Neural crest cell (in vitro differentiated cells): ENCODE measurements around the gene GPR42. TPM values are rescaled to one million over a fixed set of nuclear protein-coding genes. Genes with fewer than 3 reads are reported as not detected.

ENCODE experiments used
- DNase-seq: peaks from one replicate; pipeline ENCODE4 v3.0.0; 2021; ENCODE audit warnings: low read depth, mixed read lengths, low spot score
- H3K27ac Mint-ChIP-seq: one replicate; pipeline ENCODE4 v1.8.0; 2021; ENCODE audit warnings: mild to moderate bottlenecking, mixed read lengths; ENCODE audit not compliant: unreplicated experiment
- H3K27me3 Mint-ChIP-seq: 2 replicates; pipeline ENCODE4 v1.8.0; 2021; ENCODE audit warnings: low read depth, mild to moderate bottlenecking, mixed read lengths
- H3K36me3 Mint-ChIP-seq: 2 replicates; pipeline ENCODE4 v1.8.0; 2021; ENCODE audit warnings: low read depth, mild to moderate bottlenecking, mixed read lengths
- H3K4me1 Mint-ChIP-seq: 2 replicates; pipeline ENCODE4 v1.8.0; 2021; ENCODE audit warnings: mixed read lengths
- H3K4me3 Mint-ChIP-seq: one replicate; pipeline ENCODE4 v1.8.0; 2021; ENCODE audit warnings: mild to moderate bottlenecking, mixed read lengths
- H3K9me3 Mint-ChIP-seq: 2 replicates; pipeline ENCODE4 v1.8.0; 2021; ENCODE audit warnings: mixed read lengths
- CTCF ChIP-seq: fragments of 200-600 bp; sonication (generic); conservative IDR thresholded peaks from 2 replicates; pipeline ENCODE4 v1.5.0; 2021; ENCODE audit warnings: antibody characterized with exemption, mild to moderate bottlenecking
- microRNA-seq: library from miRNA; unstranded; fragments of <30 nt; microRNA quantifications from one replicate; pipeline ENCODE4, GENCODE V29; 2020
- total RNA-seq: library from RNA; stranded (reverse); gene quantifications from 2 replicates; pipeline ENCODE4 v1.2.1, GENCODE V29; 2021

Gene GPR42
- total RNA-seq, 1 donor from 2014 or later = not detected

DNA sequence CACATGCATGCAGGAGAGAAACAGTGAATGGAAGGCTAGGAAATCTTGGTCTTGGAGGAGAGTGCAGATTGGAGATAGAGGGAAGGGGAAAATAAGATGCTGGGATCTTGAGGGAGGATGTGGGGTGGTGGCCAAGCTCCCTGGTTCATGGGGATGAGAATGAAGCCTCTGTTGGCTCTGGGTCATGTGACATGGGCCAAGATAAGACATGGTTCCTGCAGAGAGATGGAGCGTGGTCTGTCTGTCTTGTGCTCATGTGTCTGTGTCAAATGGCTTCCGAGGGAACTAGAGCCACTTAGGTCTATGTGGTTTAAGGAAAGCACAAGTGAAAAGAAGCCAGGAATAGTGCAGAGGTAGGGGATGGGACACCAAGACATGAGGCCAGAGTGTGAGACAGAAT, 46.4 kb downstream of the GPR42 start:
- no peaks in the 10 kb centered on the region for H3K36me3 Mint-ChIP-seq
- H3K4me1 Mint-ChIP-seq = no peaks in the 10 kb centered on the region
- no peak for DNase-seq
- H3K9me3 Mint-ChIP-seq = no peaks in the 10 kb centered on the region
- H3K27ac Mint-ChIP-seq = no peak overlapping the region
- peaks cover 66% of the 10 kb centered on the region for H3K27me3 Mint-ChIP-seq
- no peak for TF ChIP-seq CTCF
- no peak overlapping the region for H3K4me3 Mint-ChIP-seq

DNA sequence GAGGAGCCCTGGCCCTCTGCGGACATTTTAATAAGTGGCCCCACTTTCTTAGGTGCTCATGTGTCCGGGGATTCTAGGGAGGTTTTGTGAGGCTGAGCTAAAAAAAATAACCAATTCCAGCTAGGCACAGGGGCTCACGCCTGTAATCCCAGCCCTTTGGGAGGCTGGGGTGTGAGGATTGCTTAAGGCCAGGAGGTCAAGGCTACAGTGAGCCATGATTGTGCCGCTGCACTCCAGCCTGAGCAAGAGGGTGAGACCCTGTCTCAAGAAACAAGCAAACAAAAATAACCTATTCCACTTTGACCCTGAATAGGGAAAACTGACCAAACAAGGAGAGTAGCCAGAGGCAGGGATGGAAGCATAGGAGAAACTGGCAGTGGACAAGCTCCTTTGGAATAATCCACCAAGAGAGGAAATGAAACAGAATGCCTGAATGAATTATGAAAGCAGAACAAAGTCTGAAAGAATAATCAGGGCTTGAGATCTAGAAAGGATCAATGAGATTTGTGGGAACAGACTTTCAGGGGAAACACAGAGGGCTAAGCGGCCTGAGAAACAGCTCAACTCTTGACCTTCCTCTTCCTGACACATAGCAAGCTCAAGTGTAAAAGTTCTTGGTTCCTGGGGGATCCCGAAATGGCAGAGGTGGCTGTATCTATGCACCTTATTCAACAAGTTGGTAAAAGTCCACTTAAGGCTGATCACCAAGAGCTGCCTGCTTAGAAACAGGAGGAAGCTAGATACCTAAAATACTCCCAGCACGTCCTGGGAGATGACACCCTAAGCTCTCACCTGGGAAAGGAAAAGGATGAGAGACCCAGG, 47.1 kb downstream of the GPR42 start:
- H3K9me3 Mint-ChIP-seq = no peaks in the 10 kb centered on the region
- H3K4me1 Mint-ChIP-seq = no peaks in the 10 kb centered on the region
- DNase-seq = no peak
- no peak overlapping the region for H3K27ac Mint-ChIP-seq
- H3K27me3 Mint-ChIP-seq = peaks cover 61% of the 10 kb centered on the region
- no peaks in the 10 kb centered on the region for H3K36me3 Mint-ChIP-seq
- H3K4me3 Mint-ChIP-seq = no peak overlapping the region
- TF ChIP-seq CTCF = no peak

GRCh38 chr19:35419046-35419445, 48.2 kb downstream of the GPR42 start:
- H3K36me3 Mint-ChIP-seq = no peaks in the 10 kb centered on the region
- peaks cover 55% of the 10 kb centered on the region for H3K27me3 Mint-ChIP-seq
- no peaks in the 10 kb centered on the region for H3K9me3 Mint-ChIP-seq
- no peak overlapping the region for H3K27ac Mint-ChIP-seq
- DNase-seq = no peak
- no peak for TF ChIP-seq CTCF
- H3K4me1 Mint-ChIP-seq = no peaks in the 10 kb centered on the region
- H3K4me3 Mint-ChIP-seq = no peak overlapping the region

DNA sequence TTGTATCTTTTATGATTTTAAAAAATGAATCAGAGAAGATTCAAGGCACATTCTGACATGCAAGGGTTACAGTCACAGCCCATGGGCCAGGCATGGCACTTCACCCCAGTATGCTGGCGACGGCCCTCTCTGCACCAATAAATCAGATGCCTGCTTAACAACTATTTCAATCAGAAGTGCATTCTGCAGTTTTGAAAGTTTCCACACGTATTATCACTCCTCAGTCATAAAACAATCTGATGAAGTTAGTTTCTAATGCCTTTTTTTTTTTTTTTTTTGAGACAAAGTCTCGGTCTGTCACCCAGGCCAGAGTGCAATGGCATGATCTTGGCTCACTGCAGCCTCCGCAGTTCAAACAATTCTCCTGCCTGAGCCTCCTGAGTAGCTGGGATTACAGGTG, 48.9 kb downstream of the GPR42 start:
- no peaks in the 10 kb centered on the region for H3K36me3 Mint-ChIP-seq
- no peak overlapping the region for H3K27ac Mint-ChIP-seq
- H3K9me3 Mint-ChIP-seq = no peaks in the 10 kb centered on the region
- TF ChIP-seq CTCF = no peak
- H3K27me3 Mint-ChIP-seq = peaks cover 50% of the 10 kb centered on the region
- H3K4me1 Mint-ChIP-seq = no peaks in the 10 kb centered on the region
- H3K4me3 Mint-ChIP-seq = no peak overlapping the region
- no peak for DNase-seq

- H3K9me3 Mint-ChIP-seq = no peaks in the 10 kb centered on the region
- no peak overlapping the region for H3K4me3 Mint-ChIP-seq
- H3K27me3 Mint-ChIP-seq = peaks cover 36% of the 10 kb centered on the region
- no peak for DNase-seq
- no peak for TF ChIP-seq CTCF
- H3K4me1 Mint-ChIP-seq = no peaks in the 10 kb centered on the region
- H3K27ac Mint-ChIP-seq = no peak overlapping the region
- H3K36me3 Mint-ChIP-seq = no peaks in the 10 kb centered on the region
Measured at GRCh38 chr19:35421362-35421761, 50.5 kb downstream of the GPR42 start.

Small RNA genes within 50 kb of the gene (microRNA-seq; reads per million reads assigned to microRNA genes)
- not detected for gene MIR5196

Other genes starting within 250 kb of the GPR42 start
- 15.9 and 16.1 TPM in 2 replicates for gene LGI4, start 236.0 kb upstream of the GPR42 start, total RNA-seq
- gene FXYD1, start 232.2 kb upstream of the GPR42 start, total RNA-seq = 4.2 and 6.5 TPM in 2 replicates
- 1.1 and 1.4 TPM in 2 replicates for gene FXYD7, start 227.8 kb upstream of the GPR42 start, total RNA-seq
- 13.3 and 17.0 TPM in 2 replicates for gene FXYD5, start 216.3 kb upstream of the GPR42 start, total RNA-seq
- gene FAM187B, start 142.3 kb upstream of the GPR42 start, total RNA-seq = not detected in 2 replicates
- gene LSR, start 122.1 kb upstream of the GPR42 start, total RNA-seq = 3.5 and 4.0 TPM in 2 replicates
- 107 and 111 TPM in 2 replicates for gene USF2, start 102.1 kb upstream of the GPR42 start, total RNA-seq
- gene HAMP, start 88.5 kb upstream of the GPR42 start, total RNA-seq = 0.47 and 0.57 TPM in 2 replicates
- not detected in 2 replicates for gene MAG, start 78.9 kb upstream of the GPR42 start, total RNA-seq
- not detected in 2 replicates for gene CD22, start 41.9 kb upstream of the GPR42 start, total RNA-seq
- gene FFAR1, start 23.2 kb upstream of the GPR42 start, total RNA-seq = not detected in 2 replicates
- not detected in 2 replicates for gene FFAR3, start 12.6 kb upstream of the GPR42 start, total RNA-seq
- gene FFAR2, start 77.2 kb downstream of the GPR42 start, total RNA-seq = not detected in 2 replicates
- gene KRTDAP, start 119.4 kb downstream of the GPR42 start, total RNA-seq = not detected in 2 replicates
- not detected in 2 replicates for gene DMKN, start 142.6 kb downstream of the GPR42 start, total RNA-seq
- gene SBSN, start 157.2 kb downstream of the GPR42 start, total RNA-seq = 0.20 and 0.21 TPM in 2 replicates
- gene GAPDHS, start 162.4 kb downstream of the GPR42 start, total RNA-seq = not detected in 2 replicates
- gene TMEM147, start 174.6 kb downstream of the GPR42 start, total RNA-seq = 95.1 and 105 TPM in 2 replicates
- not detected in 2 replicates for gene ATP4A, start 192.6 kb downstream of the GPR42 start, total RNA-seq
- not detected in 2 replicates for gene PMIS2, start 215.1 kb downstream of the GPR42 start, total RNA-seq
- 52.8 and 55.9 TPM in 2 replicates for gene HAUS5, start 241.7 kb downstream of the GPR42 start, total RNA-seq